ENCODE results near the gene PDZRN3. TPM values are rescaled to one million over a fixed set of nuclear protein-coding genes. Genes with fewer than 3 reads are reported as not detected.

Gene PDZRN3
- polyA plus RNA-seq, 1 of the 3 experiments (the other 2 are of a cell fraction) = 10.3 TPM

GRCh38 chr3:73550032-73550431, 74.7 kb downstream of the PDZRN3 start:
- CTCF ChIA-PET = interaction anchor here (1.1 to 1.2 kb wide), 2 partner anchors 11 to 129 kb away, joined by 3 read pairs; no protein-coding TSS in a partner anchor
- DNase-seq = no peak
- H3K9me2 ChIP-seq = no peaks in the 10 kb centered on the region
- TF ChIP-seq, protein P1, sequence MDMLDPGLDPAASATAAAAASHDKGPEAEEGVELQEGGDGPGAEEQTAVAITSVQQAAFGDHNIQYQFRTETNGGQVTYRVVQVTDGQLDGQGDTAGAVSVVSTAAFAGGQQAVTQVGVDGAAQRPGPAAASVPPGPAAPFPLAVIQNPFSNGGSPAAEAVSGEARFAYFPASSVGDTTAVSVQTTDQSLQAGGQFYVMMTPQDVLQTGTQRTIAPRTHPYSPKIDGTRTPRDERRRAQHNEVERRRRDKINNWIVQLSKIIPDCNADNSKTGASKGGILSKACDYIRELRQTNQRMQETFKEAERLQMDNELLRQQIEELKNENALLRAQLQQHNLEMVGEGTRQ (IDR thresholded peaks at IDR 0.05; ENCODE audit: borderline replicate concordance, low read depth, low read length) = no peak
- no peak for TF ChIP-seq CHD2 (IDR thresholded peaks at IDR 0.05; ENCODE audit: low read length, partially characterized antibody)
- no peak for TF ChIP-seq GABPA (IDR thresholded peaks at IDR 0.05; ENCODE audit: low read depth)
- no peak for TF ChIP-seq ELF1 (IDR thresholded peaks at IDR 0.05)
- no peak for TF ChIP-seq EZH2phosphoT487 (IDR thresholded peaks at IDR 0.05; ENCODE audit: borderline replicate concordance, low read depth)
- TF ChIP-seq TEAD4 (IDR thresholded peaks at IDR 0.05; ENCODE audit: borderline replicate concordance, insufficient read depth) = no peak
- TF ChIP-seq RXRA (IDR thresholded peaks at IDR 0.05; ENCODE audit: borderline replicate concordance, low read depth) = no peak
- TF ChIP-seq, protein P2, sequence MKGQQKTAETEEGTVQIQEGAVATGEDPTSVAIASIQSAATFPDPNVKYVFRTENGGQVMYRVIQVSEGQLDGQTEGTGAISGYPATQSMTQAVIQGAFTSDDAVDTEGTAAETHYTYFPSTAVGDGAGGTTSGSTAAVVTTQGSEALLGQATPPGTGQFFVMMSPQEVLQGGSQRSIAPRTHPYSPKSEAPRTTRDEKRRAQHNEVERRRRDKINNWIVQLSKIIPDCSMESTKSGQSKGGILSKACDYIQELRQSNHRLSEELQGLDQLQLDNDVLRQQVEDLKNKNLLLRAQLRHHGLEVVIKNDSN (IDR thresholded peaks at IDR 0.05; ENCODE audit: borderline replicate concordance, low read depth) = no peak
- H3K9ac ChIP-seq = no peak overlapping the region
- peaks cover 41% of the 10 kb centered on the region for H3F3A ChIP-seq (replicated peaks; ENCODE audit: insufficient read depth)
- POLR2A ChIA-PET = no interaction called here
- H3K27me3 ChIP-seq (ENCODE audit: insufficient read depth) = no peaks in the 10 kb centered on the region
- peak overlapping the region in 1 of 2 experiments; percentile 95; a peak in 1 of 4 replicates for H3K27ac ChIP-seq (ENCODE audit: low read depth in 2 of 2, low read length in 1 of 2)
- H3K4me3 ChIP-seq (ENCODE audit: low read depth in 2 of 2, low read length in 1 of 2) = no peak overlapping the region
- peaks cover 75% of the 10 kb centered on the region for H3K79me2 ChIP-seq (ENCODE audit: insufficient read depth)
- no peak overlapping the region for H2AFZ ChIP-seq (ENCODE audit: low read depth)
- no peaks in the 10 kb centered on the region for H4K20me1 ChIP-seq (ENCODE audit: insufficient read depth)
- no peaks in the 10 kb centered on the region for H3K9me3 ChIP-seq
- WGBS (ENCODE audit: low lambda C conversion rate) = 97% methylated on average over 7 of the region's 7 CpGs
- peaks cover 21 to 33% of the 10 kb centered on the region in 2 experiments for H3K4me1 ChIP-seq (ENCODE audit: control insufficient read depth in 1 of 2, insufficient read depth in 2 of 2, low read depth in 1 of 2, low read length in 1 of 2)
- no peak overlapping the region for H3K4me2 ChIP-seq
- H3K36me3 ChIP-seq (replicated peaks in 1 of 2; ENCODE audit: control insufficient read depth in 1 of 2, insufficient read depth in 2 of 2, low read length in 1 of 2) = peaks cover 0 to 5% of the 10 kb centered on the region in 2 experiments

DNA sequence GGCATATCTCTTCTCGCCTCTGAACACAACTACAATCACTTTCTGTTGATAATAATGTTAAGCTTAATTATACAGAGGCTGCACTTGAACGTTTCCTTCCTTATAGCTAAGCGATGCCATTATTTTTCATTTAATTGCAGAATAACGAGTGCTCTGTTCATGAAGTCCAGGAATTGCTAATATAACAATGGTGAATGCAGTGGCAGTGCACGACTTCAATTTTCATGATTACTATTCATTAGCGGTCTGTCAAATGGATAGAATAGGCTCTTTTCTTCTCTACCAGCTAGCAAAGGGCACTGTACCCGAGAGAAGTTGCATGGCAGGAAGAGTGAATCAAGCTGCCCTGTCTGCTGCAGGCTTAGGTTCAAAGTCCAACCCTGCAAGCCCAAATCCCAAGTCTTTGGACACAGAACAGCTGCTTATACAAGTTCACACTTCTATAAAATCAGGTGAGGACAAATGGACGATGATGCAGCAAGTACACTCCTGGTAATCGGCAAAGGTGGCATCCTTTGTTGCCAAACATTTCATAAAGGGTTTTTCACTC, 75.6 kb downstream of the PDZRN3 start:
- TF ChIP-seq GABPA (IDR thresholded peaks at IDR 0.05; ENCODE audit: low read depth) = no peak
- no peak for TF ChIP-seq PBX3 (IDR thresholded peaks at IDR 0.05)
- TF ChIP-seq POLR2AphosphoS5 (IDR thresholded peaks at IDR 0.05; ENCODE audit: low read depth, low read length) = no peak

More for the DNA sequence above, 75.6 kb downstream of the PDZRN3 start:
- Histone ChIP-seq H3K4me1 (ENCODE audit: control insufficient read depth in 1 of 2, insufficient read depth in 2 of 2, low read depth in 1 of 2, low read length in 1 of 2) (peaks cover 17 to 33% of the 10 kb centered on the region in 2 experiments), H3K9ac (no peak overlapping the region), H2AFZ (ENCODE audit: low read depth) (no peak overlapping the region), H3K4me2 (peak overlapping the region; percentile 82; the same call in 1 of the 2 replicates), H3K9me3 (no peaks in the 10 kb centered on the region), H4K20me1 (ENCODE audit: insufficient read depth) (no peaks in the 10 kb centered on the region), H3K79me2 (ENCODE audit: insufficient read depth) (peaks cover 75% of the 10 kb centered on the region), H3F3A (replicated peaks; ENCODE audit: insufficient read depth) (peaks cover 41% of the 10 kb centered on the region), H3K4me3 (ENCODE audit: low read depth in 2 of 2, low read length in 1 of 2) (no peak overlapping the region), H3K36me3 (replicated peaks in 1 of 2; ENCODE audit: control insufficient read depth in 1 of 2, insufficient read depth in 2 of 2, low read length in 1 of 2) (peaks cover 0 to 7% of the 10 kb centered on the region in 2 experiments), H3K27ac (ENCODE audit: low read depth in 2 of 2, low read length in 1 of 2) (peak overlapping the region; percentile 88 to 95), H3K9me2 (no peaks in the 10 kb centered on the region), H3K27me3 (ENCODE audit: insufficient read depth) (no peaks in the 10 kb centered on the region)
- 87% methylated on average over 9 of the region's 9 CpGs for WGBS (ENCODE audit: low lambda C conversion rate)
- CTCF ChIA-PET = interaction anchor here (1.1 to 2.1 kb wide), 4 partner anchors 12 to 300 kb away, joined by 3 to 6 read pairs (median 4); no protein-coding TSS in a partner anchor
- no peak for DNase-seq
- POLR2A ChIA-PET = no interaction called here

Measured in SK-N-SH (cell line).